HG02981 (cell line): ENCODE measurements around the gene PPL.

Experiments used
- ATAC-seq: cut with Tn5 transposase; IDR thresholded peaks from one replicate; pipeline ENCODE4 v1.9.1; 2021; ENCODE audit warnings: mild to moderate bottlenecking, moderate library complexity; ENCODE audit not compliant: unreplicated experiment

Gene PPL

GRCh38 chr16:4836727-4837126 lies 100.2 kb downstream of the PPL start:
- ATAC-seq: no peak

GRCh38 chr16:4833584-4833983 lies 103.4 kb downstream of the PPL start:
- no peak for ATAC-seq

- ATAC-seq: no peak
Measured at GRCh38 chr16:4832698-4833343, 104.1 kb downstream of the PPL start.
